ENCODE results near the gene VPS13C. TPM values are rescaled to one million over a fixed set of nuclear protein-coding genes. Genes with fewer than 3 reads are reported as not detected.
A peak's percentile ranks its signal among the peaks of the same experiment; 100 is the strongest.
"Not testable (repeated sequence)": the region's sequence is repeated elsewhere in the genome, so short reads cannot be mapped to it uniquely, and the experiment has no call there.

Gene VPS13C
- polyA plus RNA-seq, 4 donors = 33.6 to 59.9 (median 41.1) TPM

DNA sequence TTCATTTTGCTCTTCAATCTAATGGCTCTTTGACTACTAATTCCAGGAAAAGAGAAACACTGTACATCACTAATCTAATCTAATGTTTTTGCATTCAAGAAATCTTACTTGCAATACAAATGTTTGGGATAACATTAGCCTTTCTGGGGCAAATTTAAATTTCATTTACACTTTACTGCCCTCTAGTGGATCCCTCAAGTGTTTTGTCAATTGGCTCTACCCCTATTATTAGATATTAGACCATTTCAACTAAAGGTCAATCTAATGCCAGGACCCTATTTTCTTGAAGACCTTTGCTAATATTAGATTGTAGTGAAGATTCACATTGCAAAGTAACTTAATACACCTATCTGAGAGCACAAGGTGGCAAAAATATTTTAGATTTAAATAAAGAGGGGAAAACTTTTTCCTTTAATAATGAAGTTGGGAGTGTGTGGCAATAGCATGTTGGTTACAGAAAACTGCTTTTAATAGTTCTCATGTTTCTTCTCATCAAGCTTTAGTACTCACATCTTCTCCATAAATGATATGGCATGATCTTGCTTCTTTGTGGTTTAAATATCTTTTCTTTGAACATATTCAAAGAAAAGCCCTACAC lies 11.6 kb upstream of the VPS13C start:
- DNase-seq (ENCODE audit: low read depth in 4 of 4, low spot score in 2 of 4) = no peak

DNA sequence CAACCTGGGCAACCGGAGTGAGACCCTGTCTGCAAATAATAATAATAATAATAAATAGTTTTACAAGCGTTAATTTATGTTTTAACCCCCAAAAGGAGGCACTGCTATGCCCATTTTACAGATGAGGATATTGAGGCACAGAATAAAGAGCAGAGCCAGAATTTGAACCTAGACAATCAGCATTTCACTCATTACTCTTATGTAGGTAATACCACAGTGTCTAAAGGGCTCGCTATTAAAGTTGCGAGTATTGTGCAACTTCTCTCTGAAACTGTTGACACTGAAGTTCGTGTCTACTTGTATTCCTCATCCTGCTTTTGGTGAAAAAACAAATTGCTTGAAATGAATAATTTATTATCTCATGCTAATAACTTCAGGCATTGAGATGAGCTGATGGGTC lies 9.3 kb upstream of the VPS13C start:
- no peak for DNase-seq (ENCODE audit: low read depth in 4 of 4, low spot score in 2 of 4)

DNA sequence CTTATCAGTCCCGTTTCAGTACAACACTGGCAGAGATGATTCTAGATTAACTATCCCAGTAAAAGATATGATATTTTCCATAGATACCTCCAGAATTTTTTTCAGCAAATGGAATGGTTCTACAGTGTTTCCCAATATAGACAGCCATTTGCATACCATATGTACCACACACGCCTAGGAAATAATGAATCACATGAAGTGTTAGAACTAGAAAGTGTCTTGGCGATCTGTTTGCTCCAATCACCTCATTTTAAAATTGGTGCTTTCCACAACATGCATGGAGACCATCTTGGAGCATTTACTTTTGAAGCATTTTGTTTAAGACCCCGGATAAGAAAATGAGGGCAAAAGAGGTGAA lies 8.5 kb upstream of the VPS13C start:
- no peak for DNase-seq (ENCODE audit: low read depth in 4 of 4, low spot score in 2 of 4)

DNA sequence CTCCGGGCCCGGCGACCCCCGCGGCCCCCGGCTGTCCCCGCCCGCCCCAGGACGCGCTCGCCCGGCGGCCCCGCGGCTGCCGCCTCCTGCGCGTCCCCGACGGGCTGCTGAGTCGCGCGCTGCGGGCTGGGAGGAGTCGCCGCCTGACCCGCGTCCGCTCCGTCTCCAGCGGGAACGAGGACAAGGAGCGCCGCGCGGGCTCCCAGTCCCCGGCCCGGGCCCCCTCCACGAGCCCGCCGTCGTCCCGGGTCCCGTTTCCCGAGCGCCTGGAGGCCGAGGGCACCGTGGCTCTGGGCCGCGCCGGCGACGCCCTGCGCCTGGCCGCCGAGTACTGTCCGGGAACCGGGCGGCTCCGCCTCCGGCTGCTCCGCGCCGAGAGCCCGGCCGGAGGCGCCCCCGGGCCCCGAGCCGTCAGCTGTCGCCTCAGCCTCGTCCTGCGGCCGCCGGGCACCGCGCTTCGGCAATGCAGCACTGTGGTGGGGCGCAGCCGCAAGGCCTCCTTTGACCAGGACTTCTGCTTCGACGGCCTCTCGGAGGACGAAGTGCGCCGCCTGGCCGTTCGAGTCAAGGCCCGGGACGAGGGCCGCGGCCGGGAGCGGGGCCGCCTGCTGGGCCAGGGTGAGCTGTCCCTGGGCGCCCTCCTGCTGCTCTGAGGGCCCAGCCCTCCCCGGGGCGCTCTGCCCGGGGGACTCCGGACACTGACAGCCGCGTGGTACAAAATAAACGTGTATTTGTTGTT lies 8.0 kb upstream of the VPS13C start:
- DNase-seq (ENCODE audit: low read depth in 4 of 4, low spot score in 2 of 4) = no peak

DNA sequence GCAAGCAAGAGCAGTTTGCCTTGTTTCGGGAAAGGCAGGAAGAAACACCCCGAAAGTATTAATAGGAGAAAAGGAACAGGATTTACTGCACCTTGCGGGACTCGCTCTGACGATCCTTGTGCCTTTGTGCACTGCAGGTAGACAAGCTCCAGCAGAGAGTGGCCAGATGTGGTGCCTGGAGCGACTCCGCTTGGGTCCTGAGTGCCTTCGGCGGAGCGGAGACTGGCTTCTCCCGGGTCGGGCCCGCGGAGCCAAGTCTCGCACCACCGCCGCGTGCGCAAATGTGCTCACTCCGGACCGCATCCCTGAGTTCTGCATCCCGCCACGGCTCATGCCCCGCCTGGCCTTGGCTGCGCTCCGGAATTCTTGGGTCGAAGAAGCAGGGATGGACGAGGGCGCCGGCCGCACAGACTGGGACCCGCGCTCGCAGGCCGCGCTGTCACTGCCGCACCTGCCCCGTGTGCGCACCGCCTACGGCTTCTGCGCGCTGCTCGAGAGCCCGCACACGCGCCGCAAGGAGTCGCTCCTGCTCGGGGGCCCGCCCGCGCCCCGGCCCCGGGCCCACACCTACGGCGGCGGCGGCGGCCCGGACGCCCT lies 7.3 kb upstream of the VPS13C start:
- no peak for DNase-seq (ENCODE audit: low read depth in 4 of 4, low spot score in 2 of 4)

DNA sequence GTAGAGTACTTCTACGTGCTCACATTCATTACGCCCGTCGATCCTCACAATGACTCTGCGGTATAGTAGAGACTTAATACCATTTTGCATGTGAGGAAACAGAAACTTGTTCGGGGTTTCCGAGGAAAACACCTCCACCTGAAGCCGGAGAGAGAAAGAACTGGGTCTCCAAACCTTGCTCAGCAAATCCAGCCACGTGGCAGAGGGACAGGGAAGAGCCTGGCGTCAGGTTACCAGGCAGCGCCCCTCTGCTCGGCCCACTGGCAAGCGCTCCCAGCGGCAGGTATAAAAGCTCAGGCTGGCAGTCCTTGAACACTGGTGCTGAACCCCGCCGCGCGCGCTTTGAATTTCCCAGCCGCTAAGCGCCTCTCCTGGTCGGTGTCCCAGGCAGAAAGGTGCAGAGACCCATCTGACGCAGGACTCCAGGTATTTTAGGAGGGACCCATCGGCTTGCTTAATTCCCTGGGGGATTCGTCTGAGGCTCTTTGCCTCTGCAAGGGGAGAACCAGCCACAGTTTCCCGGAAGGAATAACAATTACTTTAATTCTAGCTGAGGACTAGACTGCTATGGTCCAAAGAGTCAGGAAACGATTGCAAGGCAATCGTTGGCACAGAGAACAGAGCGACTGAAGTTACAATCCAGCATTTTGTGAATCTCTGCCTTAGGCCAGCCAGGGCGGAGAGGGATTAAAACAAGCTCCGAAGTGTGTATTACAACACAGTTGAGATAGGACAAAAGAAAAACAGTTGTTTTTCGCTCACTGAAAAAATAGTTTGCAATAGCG lies 6.6 kb upstream of the VPS13C start, which contains the start of gene C2CD4A:
TSS of gene C2CD4A (plus strand) at position 315 of the 785 bp plus-strand sequence. CDS start 637 bp downstream, outside the sequence.
- DNase-seq (ENCODE audit: low read depth in 4 of 4, low spot score in 2 of 4) = peak in 2 of 4 donors; percentile 55 to 71

DNA sequence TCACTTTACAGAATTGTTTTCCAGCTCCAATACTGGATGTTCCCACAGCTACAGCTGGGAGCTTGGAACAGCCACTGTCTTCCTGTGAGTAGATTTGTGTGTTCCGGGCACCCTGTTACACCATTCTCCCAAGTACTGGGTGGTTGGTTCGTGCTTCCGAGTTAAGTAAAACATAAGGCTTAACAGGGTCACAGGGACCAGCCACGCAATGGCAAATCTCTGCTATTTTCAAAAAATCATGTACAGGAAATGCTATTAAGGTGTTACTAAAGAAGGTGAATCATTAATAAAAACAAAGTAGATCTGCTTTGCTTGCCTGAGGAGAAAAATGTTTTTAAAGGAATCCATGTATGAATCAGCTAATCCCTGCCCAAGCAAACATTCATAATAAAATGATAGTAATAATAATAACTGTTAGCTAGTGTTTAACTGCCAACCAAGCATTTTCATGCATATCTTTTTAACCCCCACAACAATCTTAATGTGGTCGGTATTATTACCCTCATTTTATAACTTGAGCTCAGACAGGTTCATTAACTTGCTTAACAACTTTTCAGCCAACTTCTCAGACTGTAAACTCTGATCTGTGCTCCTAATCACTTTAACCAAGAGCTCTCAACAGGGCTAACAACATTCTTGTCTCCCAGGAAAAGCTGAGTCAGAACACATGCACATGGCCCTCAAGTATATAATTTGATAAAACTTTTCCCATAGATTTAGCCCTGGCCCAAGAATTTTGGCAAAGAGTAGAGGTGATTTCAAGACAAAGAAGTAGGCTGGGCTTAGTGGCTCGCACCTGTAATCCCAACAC lies 3.8 kb upstream of the VPS13C start:
- no peak for DNase-seq (ENCODE audit: low read depth in 4 of 4, low spot score in 2 of 4)

DNA sequence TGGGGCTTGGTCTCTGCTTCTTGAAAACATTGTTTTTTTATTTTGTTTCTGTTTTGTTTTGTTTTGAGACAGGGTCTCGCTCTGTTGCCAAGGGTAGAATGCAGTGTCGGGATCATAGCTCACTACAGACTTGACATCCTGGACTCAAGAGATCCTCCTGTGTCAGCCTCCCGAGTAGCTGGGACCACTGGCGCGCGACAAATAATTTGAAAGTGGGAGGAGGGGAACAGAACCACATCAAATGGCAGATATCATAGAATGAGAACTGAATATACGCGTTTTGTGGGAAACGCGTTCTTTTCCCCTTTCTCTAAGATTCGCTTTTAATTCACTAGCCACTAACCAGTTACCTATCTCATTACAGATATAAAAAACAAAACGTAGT lies 641 bp upstream of the VPS13C start:
- no peak for DNase-seq (ENCODE audit: low read depth in 4 of 4, low spot score in 2 of 4)

DNA sequence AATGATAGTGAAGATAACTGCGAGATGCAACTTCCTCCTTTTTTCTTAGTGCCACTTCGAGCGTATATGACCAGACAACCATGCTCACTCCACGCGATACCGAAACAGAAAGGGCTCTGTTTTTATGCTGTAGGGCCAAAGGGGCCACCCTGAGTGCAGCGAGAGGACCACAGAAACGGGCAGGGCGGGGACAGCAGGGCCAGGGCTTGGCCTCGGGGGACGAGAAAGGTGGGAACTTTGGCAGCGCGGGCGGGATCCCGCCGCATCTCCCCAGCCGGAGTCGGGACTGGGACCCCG lies 483 bp downstream of the VPS13C start:
- DNase-seq (ENCODE audit: low read depth in 4 of 4, low spot score in 2 of 4) = no peak

DNA sequence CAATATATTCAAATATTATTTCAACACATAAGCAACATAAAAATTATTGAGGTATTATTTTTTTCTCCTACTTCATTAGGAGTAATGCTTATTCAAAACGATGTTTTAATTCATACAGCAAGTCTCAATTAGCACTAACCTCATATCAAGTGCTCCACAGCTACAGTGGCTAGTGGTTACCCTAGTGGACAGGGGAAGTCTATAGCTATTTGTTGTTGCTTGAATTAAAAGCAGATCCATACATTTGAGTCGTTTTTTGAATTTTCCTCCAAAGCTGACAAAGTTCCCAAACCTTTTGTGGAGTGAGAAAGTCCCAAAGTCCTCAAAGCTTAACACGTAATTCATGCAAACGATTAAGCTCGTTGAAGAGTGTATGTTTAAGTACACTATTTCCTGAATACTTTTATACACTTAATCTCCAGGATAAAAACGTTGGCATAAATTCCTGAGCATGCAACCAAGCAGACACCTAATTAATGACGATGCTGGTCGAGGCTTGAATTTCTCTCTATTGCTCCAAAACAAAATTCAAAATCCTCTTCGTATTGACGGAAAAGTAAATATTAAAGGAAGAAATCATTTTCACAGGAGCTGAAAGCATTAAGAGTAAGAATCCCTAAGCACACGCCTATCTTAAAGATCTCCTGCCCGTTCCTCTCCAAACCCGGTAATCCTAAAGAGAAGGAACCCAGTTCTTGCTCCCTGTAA lies 985 bp downstream of the VPS13C start:
- DNase-seq (ENCODE audit: low read depth in 4 of 4, low spot score in 2 of 4) = no peak

DNA sequence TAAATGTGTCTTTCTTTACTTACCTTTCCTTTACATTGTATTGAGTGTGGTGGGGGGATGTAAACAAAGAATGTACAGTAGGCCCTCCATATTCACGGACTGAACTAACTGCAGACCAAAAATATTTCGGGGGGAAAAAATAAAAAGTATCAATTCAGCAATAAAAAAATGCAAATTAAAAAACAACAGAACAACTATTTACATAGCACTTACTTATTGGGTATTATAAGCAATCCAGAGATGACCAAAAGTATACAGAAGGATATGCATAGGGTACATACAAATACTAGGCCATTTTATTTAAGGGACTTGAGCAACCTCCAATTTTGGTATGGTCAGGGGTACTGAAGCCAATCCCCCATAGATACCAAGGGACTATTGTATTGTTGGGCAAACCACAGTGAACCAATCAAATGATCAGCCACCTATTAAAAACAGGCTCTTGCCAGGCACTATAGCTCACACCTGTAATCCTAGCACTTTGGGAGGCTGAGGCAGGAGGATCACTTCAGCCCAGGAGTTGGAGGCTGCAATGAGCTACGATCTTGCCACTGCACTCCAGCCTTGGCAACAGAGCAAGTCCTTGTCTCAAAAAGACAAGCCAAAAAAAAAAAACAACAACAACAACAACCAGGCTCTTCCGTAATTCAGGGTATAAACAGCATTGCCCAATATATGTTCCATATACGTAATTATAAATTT lies 1.8 kb downstream of the VPS13C start:
- DNase-seq (ENCODE audit: low read depth in 4 of 4, low spot score in 2 of 4) = no peak

DNA sequence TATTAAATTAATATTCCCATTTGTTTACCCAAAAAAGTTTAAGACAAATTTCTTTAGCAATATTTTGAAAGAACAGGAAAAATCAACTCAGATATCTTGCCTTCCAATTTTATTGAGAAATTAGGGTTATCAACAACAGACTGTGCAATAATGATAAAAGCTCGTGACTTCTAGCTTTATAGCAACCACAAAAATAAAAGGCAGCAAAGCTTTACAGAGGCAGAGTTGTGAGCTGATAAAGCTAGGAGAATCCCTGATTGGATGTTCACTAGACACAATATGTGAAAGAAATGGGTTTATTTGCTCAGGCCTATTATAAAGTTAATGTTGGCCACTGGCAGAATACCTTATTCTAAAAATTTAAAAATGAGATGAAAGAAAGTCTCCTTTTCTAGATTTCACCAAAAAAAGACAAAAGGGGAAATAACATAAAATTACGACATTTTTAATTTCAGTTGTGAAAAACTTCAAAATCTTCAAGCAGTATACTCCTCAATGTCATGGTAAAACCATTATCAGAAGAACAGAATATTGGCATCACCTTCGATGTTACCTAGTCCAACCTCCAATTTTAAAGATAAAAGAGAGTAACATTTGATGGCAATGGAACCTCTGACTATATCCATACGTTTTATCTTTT lies 2.8 kb downstream of the VPS13C start:
- DNase-seq (ENCODE audit: low read depth in 4 of 4, low spot score in 2 of 4) = no peak

DNA sequence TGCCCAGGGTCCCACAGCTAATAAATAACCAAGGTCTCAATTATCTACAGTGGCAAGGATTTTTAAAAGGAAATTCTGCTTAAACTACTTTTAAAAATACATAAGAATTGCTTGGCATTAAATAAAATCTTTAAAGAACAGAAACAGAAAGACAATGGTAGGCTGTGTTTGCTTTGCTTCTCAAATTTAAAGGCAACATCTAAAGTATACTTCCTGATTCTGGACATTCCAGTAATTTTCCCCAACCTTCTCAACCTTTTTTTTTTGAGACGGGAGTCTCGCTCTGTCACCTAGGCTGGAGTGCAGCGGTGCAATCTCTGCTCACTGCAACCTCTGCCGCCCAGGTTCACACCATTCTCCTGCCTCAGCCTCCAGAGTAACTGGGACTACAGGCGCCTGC lies 5.3 kb downstream of the VPS13C start:
- DNase-seq (ENCODE audit: low read depth in 4 of 4, low spot score in 2 of 4) = no peak

DNA sequence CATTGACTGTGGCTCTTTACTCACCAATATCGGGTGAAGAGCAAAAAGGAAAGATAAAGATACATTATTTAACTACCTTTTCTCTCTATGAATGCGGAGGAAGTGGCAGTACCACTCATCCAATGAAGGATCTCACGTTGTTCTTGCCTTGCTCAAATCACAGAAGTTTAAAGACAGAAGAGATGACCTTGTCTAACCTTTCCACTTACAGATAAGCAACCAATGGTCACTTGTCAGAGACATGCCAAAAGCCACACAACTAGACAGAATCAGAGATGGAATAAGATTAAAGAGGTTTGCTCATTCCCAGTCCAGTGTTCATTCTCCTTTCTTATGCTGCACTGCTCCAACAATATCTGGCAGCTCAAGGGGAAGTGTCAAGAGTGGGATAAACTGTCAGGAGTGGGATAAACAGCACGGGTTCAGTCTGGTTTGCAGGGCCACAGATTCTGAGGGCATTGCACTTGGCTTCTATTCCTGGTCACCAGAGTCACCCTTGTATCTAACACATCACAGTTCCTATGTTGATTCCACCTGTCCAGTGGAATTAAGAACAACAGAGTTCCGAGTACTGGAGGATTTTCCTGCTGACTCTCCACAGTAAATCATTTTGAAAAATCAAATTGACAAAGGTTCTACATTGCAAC lies 6.7 kb downstream of the VPS13C start:
- no peak for DNase-seq (ENCODE audit: low read depth in 4 of 4, low spot score in 2 of 4)

DNA sequence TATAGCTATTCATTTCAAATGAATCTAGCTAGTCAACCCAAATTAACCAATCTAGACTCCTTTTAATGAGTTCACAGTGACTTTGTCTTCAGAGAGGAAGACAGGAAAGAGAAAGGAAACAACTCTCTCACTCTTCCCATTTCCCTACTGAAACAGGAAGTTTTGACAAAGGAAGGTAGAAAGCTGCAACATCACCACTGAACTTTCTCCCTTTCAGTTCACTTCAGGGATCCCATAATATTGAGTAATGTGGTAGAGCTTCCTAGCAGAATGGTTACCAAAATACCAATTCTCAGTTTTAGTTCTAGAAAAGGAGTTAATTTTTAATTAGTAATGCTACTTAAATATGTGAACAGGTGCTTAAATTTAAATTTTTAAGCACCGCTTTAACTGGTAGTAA lies 7.5 kb downstream of the VPS13C start:
- DNase-seq (ENCODE audit: low read depth in 4 of 4, low spot score in 2 of 4) = no peak

DNA sequence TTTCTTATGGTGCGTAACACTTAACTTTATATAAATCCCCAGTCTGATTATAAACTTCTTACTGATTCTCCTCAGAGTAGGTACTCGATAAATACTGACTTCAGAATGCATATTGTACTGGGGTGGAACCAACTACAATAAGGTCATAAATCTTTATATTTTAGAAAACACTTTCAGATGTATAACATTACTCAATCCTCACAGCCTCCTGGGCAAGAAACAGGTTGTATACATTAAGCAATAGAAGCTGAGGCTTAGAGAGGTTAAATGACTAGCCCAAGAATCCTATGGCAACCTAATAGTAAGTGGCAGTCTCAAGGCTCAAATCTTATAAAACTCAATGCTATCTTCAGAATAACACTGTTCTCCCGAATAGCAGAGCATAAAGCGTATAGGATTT lies 9.1 kb downstream of the VPS13C start:
- DNase-seq (ENCODE audit: low read depth in 4 of 4, low spot score in 2 of 4) = no peak

DNA sequence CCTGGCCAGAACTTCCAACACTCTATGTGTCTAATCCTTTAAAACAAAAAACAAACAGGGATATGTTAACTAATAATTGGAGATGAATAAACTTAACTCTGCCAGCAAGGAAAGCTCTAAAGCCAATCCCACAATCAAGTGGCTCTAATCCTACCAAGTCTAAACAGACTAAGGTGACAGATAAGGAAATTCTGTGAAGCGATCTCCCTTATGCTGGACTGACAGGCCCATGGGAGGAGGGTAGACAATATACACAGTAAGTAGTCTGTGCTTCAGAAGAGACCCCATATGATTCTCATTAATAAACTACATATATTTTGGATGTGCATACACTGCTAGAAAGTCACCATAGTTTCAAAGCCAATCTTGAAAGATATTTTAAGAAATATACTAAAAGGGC lies 10.1 kb downstream of the VPS13C start:
- no peak for DNase-seq (ENCODE audit: low read depth in 4 of 4, low spot score in 2 of 4)

DNA sequence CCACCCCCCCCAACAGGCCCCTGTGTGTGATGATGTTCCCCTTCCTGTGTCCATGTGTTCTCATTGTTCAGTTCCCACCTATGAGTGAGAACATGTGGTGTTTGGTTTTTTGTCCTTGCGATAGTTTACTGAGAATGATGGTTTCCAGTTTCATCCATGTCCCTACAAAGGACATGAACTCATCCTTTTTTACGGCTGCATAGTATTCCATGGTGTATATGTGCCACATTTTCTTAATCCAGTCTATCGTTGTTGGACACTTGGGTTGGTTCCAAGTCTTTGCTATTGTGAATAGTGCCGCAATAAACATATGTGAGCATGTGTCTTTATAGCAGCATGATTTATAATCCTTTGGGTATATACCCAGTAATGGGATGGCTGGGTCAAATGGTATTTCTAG lies 12.0 kb downstream of the VPS13C start:
- DNase-seq (ENCODE audit: low read depth in 4 of 4, low spot score in 2 of 4) = not testable (repeated sequence)

All from left renal cortex interstitium (tissue), 4 donors.